ENCODE measurements around the gene ADAM15.

The ADAM15 gene

GRCh38 chr1:155077346-155077745 is 26.2 kb downstream of the ADAM15 start:
- no peak for DNase-seq
- WGBS: 94% methylated on average over 3 of the region's 3 CpGs
- Histone ChIP-seq H3K36me3 (ENCODE audit: control insufficient read depth in 1 of 2, insufficient read depth in 2 of 2, low read depth in 1 of 2, low read length in 2 of 2) (no peaks in the 10 kb centered on the region), H2BK12ac (ENCODE audit: low read length in 2 of 2) (no peak overlapping the region), H4K8ac (ENCODE audit: low read length) (no peak overlapping the region), H3K79me1 (replicated peaks; ENCODE audit: low read length, poor library complexity, severe bottlenecking) (no peaks in the 10 kb centered on the region), H3K4me1 (ENCODE audit: control insufficient read depth, insufficient read depth, low read depth, low read length) (peaks cover 38% of the 10 kb centered on the region), H3K9ac (ENCODE audit: low read length) (no peak overlapping the region), H3K4me3 (ENCODE audit: insufficient read depth in 1 of 2, low read depth in 1 of 2, low read length in 2 of 2) (no peak overlapping the region), H3K18ac (ENCODE audit: low read depth in 1 of 2, low read length in 2 of 2) (no peak overlapping the region), H3K27ac (ENCODE audit: low read length, poor library complexity, severe bottlenecking) (no peak overlapping the region), H3K27me3 (ENCODE audit: control insufficient read depth in 1 of 2, insufficient read depth in 1 of 2, low read length in 2 of 2) (peaks cover 53 to 73% of the 10 kb centered on the region in 2 experiments), H3K14ac (ENCODE audit: low read length in 2 of 2) (no peak overlapping the region), H2AK5ac (ENCODE audit: low read length, severe bottlenecking) (no peak overlapping the region), H4K91ac (ENCODE audit: low read length) (no peak overlapping the region), H2BK5ac (ENCODE audit: low read depth, low read length, poor library complexity, severe bottlenecking) (no peak overlapping the region), H2BK15ac (ENCODE audit: low read depth, poor library complexity, severe bottlenecking) (no peak overlapping the region), H3K23ac (ENCODE audit: low read length in 2 of 2) (peak overlapping the region in 1 of 2 experiments; percentile 18), H3K4ac (ENCODE audit: low read depth in 1 of 2, low read length in 2 of 2) (no peak overlapping the region), H3K9me3 (ENCODE audit: control insufficient read depth, low read length) (no peaks in the 10 kb centered on the region), H2BK120ac (ENCODE audit: low read depth, low read length) (no peak overlapping the region), H2AFZ (ENCODE audit: low read depth, low read length) (no peak overlapping the region), H3K4me2 (ENCODE audit: low read length, poor library complexity, severe bottlenecking) (no peak overlapping the region)

- DNase-seq: no peak
- H3K9me3 ChIP-seq (ENCODE audit: control insufficient read depth, low read length): no peaks in the 10 kb centered on the region
- H3K4me1 ChIP-seq (ENCODE audit: control insufficient read depth, insufficient read depth, low read depth, low read length): peaks cover 42% of the 10 kb centered on the region
- peak overlapping the region in 1 of 2 experiments; percentile 8 for H2BK12ac ChIP-seq (ENCODE audit: low read length in 2 of 2)
- H3K36me3 ChIP-seq (ENCODE audit: control insufficient read depth in 1 of 2, insufficient read depth in 2 of 2, low read depth in 1 of 2, low read length in 2 of 2): no peaks in the 10 kb centered on the region
- H4K8ac ChIP-seq (ENCODE audit: low read length): no peak overlapping the region
- H3K27me3 ChIP-seq (ENCODE audit: control insufficient read depth in 1 of 2, insufficient read depth in 1 of 2, low read length in 2 of 2): peaks cover 57 to 73% of the 10 kb centered on the region in 2 experiments
- H2BK15ac ChIP-seq (ENCODE audit: low read depth, poor library complexity, severe bottlenecking): no peak overlapping the region
- WGBS: 70% methylated on average over 4 of the region's 4 CpGs
- no peak overlapping the region for H2BK120ac ChIP-seq (ENCODE audit: low read depth, low read length)
- no peak overlapping the region for H3K23ac ChIP-seq (ENCODE audit: low read length in 2 of 2)
- no peak overlapping the region for H3K27ac ChIP-seq (ENCODE audit: low read length, poor library complexity, severe bottlenecking)
- peak overlapping the region; percentile 21 for H3K9ac ChIP-seq (ENCODE audit: low read length)
- H2AK5ac ChIP-seq (ENCODE audit: low read length, severe bottlenecking): no peak overlapping the region
- no peak overlapping the region for H2BK5ac ChIP-seq (ENCODE audit: low read depth, low read length, poor library complexity, severe bottlenecking)
- H3K18ac ChIP-seq (ENCODE audit: low read depth in 1 of 2, low read length in 2 of 2): peak overlapping the region in 1 of 2 experiments; percentile 28
- H3K14ac ChIP-seq (ENCODE audit: low read length in 2 of 2): no peak overlapping the region
- no peak overlapping the region for H2AFZ ChIP-seq (ENCODE audit: low read depth, low read length)
- H3K4ac ChIP-seq (ENCODE audit: low read depth in 1 of 2, low read length in 2 of 2): no peak overlapping the region
- no peak overlapping the region for H4K91ac ChIP-seq (ENCODE audit: low read length)
- H3K4me3 ChIP-seq (ENCODE audit: insufficient read depth in 1 of 2, low read depth in 1 of 2, low read length in 2 of 2): peak overlapping the region in 1 of 2 experiments; percentile 55
- H3K79me1 ChIP-seq (replicated peaks; ENCODE audit: low read length, poor library complexity, severe bottlenecking): no peaks in the 10 kb centered on the region
- no peak overlapping the region for H3K4me2 ChIP-seq (ENCODE audit: low read length, poor library complexity, severe bottlenecking)
Observed at GRCh38 chr1:155077758-155078445, 26.8 kb downstream of the ADAM15 start.

- no peaks in the 10 kb centered on the region for H3K36me3 ChIP-seq (ENCODE audit: control insufficient read depth in 1 of 2, insufficient read depth in 2 of 2, low read depth in 1 of 2, low read length in 2 of 2)
- no peak within 1 kb of the TSS for H2BK120ac ChIP-seq (ENCODE audit: low read depth, low read length)
- peak within 1 kb of the TSS; percentile 18 for H4K91ac ChIP-seq (ENCODE audit: low read length)
- H3K23ac ChIP-seq (ENCODE audit: low read length in 2 of 2): peak within 1 kb of the TSS in 1 of 2 experiments; percentile 90
- no peaks in the 10 kb centered on the region for H3K9me3 ChIP-seq (ENCODE audit: control insufficient read depth, low read length)
- H3K4ac ChIP-seq (ENCODE audit: low read depth in 1 of 2, low read length in 2 of 2): no peak within 1 kb of the TSS
- H2AK5ac ChIP-seq (ENCODE audit: low read length, severe bottlenecking): no peak within 1 kb of the TSS
- peak within 1 kb of the TSS; percentile 26 for H2BK5ac ChIP-seq (ENCODE audit: low read depth, low read length, poor library complexity, severe bottlenecking)
- no peak within 1 kb of the TSS for H3K27ac ChIP-seq (ENCODE audit: low read length, poor library complexity, severe bottlenecking)
- WGBS: 3% methylated on average over 45 of the region's 59 CpGs
- no peaks in the 10 kb centered on the region for H3K79me1 ChIP-seq (replicated peaks; ENCODE audit: low read length, poor library complexity, severe bottlenecking)
- H3K4me2 ChIP-seq (ENCODE audit: low read length, poor library complexity, severe bottlenecking): peak within 1 kb of the TSS; percentile 60
- H3K4me3 ChIP-seq (ENCODE audit: insufficient read depth in 1 of 2, low read depth in 1 of 2, low read length in 2 of 2): peak within 1 kb of the TSS; percentile 37 to 63
- peak within 1 kb of the TSS in 1 of 2 experiments; percentile 8 for H2BK12ac ChIP-seq (ENCODE audit: low read length in 2 of 2)
- H3K9ac ChIP-seq (ENCODE audit: low read length): peak within 1 kb of the TSS; percentile 21
- peak within 1 kb of the TSS in 1 of 2 experiments; percentile 75 for H3K18ac ChIP-seq (ENCODE audit: low read depth in 1 of 2, low read length in 2 of 2)
- H3K14ac ChIP-seq (ENCODE audit: low read length in 2 of 2): no peak within 1 kb of the TSS
- H2AFZ ChIP-seq (ENCODE audit: low read depth, low read length): no peak within 1 kb of the TSS
- H3K27me3 ChIP-seq (ENCODE audit: control insufficient read depth in 1 of 2, insufficient read depth in 1 of 2, low read length in 2 of 2): peaks cover 61 to 73% of the 10 kb centered on the region in 2 experiments
- H4K8ac ChIP-seq (ENCODE audit: low read length): no peak within 1 kb of the TSS
- peak; percentile 42 for DNase-seq
- peaks cover 45% of the 10 kb centered on the region for H3K4me1 ChIP-seq (ENCODE audit: control insufficient read depth, insufficient read depth, low read depth, low read length)
- peak within 1 kb of the TSS; percentile 31 for H2BK15ac ChIP-seq (ENCODE audit: low read depth, poor library complexity, severe bottlenecking)
Observed at GRCh38 chr1:155078469-155079209, 27.5 kb downstream of the ADAM15 start, which contains the start of gene EFNA3. Gene EFNA3, plus strand, starts transcription at chr1:155078837. Its CDS starts 105 bp downstream, at chr1:155078942.

DNA sequence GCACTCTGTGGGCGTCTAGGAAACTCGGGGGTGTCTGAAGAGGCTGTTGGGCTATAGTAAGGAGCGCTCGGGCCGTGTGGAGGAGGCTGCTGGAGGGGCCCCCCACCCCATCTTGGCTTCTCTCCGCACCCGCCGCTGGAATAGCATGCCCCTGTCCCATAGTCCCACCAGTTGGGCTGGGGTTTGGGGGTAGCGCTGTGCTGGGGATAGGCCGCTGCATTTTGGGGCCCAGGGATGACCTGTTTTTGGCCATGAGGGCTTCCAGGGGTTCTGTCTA is 28.0 kb downstream of the ADAM15 start:
- Histone ChIP-seq H3K9me3 (ENCODE audit: control insufficient read depth, low read length) (no peaks in the 10 kb centered on the region), H4K8ac (ENCODE audit: low read length) (no peak overlapping the region), H2BK12ac (ENCODE audit: low read length in 2 of 2) (no peak overlapping the region), H3K4me3 (ENCODE audit: insufficient read depth in 1 of 2, low read depth in 1 of 2, low read length in 2 of 2) (peak overlapping the region in 1 of 2 experiments; percentile 63), H3K36me3 (ENCODE audit: control insufficient read depth in 1 of 2, insufficient read depth in 2 of 2, low read depth in 1 of 2, low read length in 2 of 2) (no peaks in the 10 kb centered on the region), H3K4me1 (ENCODE audit: control insufficient read depth, insufficient read depth, low read depth, low read length) (peaks cover 46% of the 10 kb centered on the region), H2BK15ac (ENCODE audit: low read depth, poor library complexity, severe bottlenecking) (peak overlapping the region; percentile 26), H4K91ac (ENCODE audit: low read length) (no peak overlapping the region), H2BK5ac (ENCODE audit: low read depth, low read length, poor library complexity, severe bottlenecking) (peak overlapping the region; percentile 26), H3K79me1 (replicated peaks; ENCODE audit: low read length, poor library complexity, severe bottlenecking) (no peaks in the 10 kb centered on the region), H3K9ac (ENCODE audit: low read length) (no peak overlapping the region), H3K4me2 (ENCODE audit: low read length, poor library complexity, severe bottlenecking) (peak overlapping the region; percentile 60), H3K14ac (ENCODE audit: low read length in 2 of 2) (no peak overlapping the region), H3K23ac (ENCODE audit: low read length in 2 of 2) (no peak overlapping the region), H3K18ac (ENCODE audit: low read depth in 1 of 2, low read length in 2 of 2) (no peak overlapping the region), H3K27ac (ENCODE audit: low read length, poor library complexity, severe bottlenecking) (no peak overlapping the region), H3K27me3 (ENCODE audit: control insufficient read depth in 1 of 2, insufficient read depth in 1 of 2, low read length in 2 of 2) (peaks cover 66 to 74% of the 10 kb centered on the region in 2 experiments), H2BK120ac (ENCODE audit: low read depth, low read length) (no peak overlapping the region), H3K4ac (ENCODE audit: low read depth in 1 of 2, low read length in 2 of 2) (no peak overlapping the region), H2AFZ (ENCODE audit: low read depth, low read length) (no peak overlapping the region), H2AK5ac (ENCODE audit: low read length, severe bottlenecking) (no peak overlapping the region)
- WGBS: 5% methylated on average over 4 of the region's 10 CpGs
- DNase-seq: no peak
